HG03045 (cell line): ENCODE data around the gene CD48.
"Not testable (repeated sequence)": the region's sequence is repeated elsewhere in the genome, so short reads cannot be mapped to it uniquely, and the experiment has no call there.

Source experiments
- ATAC-seq: cut with Tn5 transposase; IDR thresholded peaks from one replicate; pipeline ENCODE4 v1.9.1; 2021; ENCODE audit warnings: mild to moderate bottlenecking, moderate library complexity; ENCODE audit not compliant: unreplicated experiment

CD48 gene

DNA sequence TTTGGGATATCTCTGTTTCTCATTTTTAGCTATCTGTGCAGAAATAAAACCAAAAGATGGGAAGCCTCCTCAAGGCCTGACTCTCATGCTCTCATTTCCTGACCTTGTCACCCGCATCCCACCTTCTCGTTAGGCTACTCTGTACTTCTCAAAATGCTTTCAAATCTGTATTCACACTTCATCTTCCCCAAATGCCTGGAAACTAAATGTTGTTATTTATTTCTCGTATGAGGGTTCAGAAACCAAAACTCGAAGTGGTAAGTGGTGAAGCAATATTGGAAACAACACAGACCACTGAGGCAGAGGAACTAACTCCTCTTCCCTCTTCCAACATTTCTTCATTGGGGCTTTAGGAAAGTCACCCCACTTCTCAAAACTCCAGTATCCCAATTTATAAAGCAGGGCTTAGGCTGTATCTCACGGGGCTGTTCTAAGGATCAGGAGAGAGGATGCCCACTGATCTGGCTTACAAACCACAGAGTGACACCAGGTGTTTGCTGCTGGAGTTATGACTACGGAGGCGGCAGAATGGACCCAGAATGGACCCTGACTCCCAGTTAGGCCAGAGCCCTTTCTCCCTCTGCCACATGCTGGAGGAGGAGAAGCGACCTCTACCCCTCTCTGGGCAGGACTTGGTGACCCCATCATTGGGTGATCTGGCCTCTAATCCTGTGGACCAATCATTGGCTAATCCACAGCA, 31.0 kb upstream of the CD48 start:
- ATAC-seq: no peak

DNA sequence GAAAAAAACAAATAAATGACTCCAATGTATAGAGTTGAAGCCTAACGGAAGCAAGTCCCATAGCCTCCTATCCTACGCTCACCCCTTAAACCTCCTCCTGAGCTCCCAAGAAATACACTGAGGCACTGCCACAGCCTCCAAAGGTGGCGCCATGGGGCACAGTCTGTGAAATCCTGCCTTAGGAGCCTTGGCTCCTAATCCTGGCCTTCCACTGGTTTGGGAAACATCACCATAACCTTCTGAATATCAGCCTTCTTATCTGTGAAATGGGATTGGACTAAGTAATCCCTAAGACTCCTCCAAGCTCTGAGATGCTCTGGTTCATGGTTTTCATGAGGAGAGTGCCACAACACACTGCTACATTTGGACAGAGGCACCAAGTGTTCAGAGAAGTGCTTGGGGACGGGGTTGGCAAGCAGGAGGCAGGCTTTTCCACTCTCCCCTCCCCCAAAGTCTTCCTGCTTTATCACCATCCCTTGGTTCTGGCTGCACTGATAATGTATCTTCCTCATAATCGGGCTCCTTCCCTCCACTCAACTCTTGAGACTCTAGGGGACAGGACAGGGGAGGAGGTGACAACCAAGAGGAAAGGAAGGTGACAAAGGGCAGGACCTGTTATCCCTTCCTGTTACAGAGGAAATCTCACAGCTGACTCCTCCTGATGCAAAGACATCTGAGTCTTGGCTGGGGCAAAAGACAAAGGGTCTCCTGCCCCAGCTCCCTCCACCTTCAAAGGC, 30.2 kb upstream of the CD48 start:
- no peak for ATAC-seq

DNA sequence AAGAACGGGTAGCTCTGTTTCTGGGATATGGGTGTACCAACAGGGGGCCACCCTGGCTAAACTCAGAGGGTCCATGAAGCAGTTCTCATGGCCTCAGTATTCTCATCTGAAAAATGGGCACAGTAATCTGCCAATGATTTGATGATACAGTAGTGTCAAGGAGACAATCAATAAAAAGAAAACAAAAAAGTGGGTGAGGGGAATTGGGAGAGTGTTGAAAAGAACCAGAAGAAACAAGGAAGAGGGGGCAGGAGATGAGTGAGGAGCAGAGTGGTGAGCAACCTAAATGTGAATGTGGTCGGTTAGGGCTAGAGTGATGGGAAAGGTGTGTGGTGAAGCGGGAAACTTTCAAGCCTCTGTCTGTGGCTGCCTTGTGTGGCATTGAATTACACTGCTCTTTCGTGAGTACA, 29.5 kb upstream of the CD48 start:
- no peak for ATAC-seq

DNA sequence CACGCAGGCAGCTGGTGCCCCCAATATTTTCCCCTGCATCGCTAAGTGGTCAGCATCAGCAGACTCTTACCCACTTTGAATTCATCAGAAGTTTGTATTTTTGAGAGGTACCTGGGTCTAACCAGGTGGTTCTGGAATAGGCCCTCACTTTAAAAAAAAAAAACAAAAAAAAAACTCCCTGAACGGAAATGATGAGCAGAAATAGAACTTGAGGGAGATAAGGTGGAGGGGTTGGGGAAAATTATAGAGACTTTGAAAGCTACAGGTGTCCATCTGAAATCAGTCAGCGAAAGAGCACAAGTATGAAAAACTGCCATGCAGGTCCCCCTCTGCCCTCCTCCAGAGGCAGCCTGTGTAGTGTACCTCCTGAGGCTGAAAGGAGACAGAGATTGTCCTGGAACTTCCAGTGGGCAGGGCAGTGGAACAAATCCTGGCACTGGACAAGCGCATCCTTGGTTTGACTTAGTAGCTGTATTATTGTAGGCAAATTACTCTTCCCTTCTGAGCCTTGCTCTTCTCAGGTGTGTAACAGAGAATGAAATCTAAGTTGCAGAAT, 28.6 kb upstream of the CD48 start:
- ATAC-seq: no peak

DNA sequence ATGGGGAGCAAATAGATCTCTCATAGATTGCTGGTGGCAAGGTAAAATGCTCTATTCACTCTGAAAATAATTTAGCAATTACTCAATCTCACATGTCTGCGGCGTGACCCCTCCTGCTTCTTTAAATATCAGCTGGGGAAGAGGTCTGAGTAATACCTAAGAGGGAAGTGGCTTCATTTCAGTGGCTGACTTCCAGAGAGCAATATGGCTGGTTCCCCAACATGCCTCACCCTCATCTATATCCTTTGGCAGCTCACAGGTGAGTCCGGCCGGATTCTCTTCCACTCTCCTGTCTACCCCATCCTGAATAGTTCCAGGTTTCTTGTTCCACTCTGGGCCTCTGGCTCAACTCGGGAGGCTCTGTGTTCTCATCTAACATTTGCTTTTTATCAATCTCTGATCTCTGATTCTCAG, 27.5 kb upstream of the CD48 start, which contains the start of gene SLAMF7:
Gene SLAMF7 (plus strand): TSS at position 150 of the 414 bp plus-strand sequence. CDS start 55 bp downstream, at position 205.
- peak; percentile 53 for ATAC-seq

DNA sequence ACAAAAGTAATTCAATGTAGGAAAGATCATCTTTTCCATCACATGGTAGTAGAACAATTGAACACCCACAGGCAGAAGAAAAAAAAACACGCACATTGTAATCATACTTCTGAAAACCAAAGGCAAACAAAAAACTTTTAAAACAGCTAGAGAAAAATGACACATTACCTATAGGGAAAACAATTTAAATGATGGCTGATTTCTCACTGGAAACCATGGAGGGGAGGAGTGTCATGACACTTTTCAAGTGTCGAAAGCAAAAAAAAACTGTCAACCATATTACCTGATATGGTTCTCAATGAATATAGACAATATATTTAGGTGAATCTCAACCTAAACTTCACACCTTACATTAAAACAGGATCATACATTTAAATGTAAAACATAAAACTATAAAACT, 26.6 kb upstream of the CD48 start:
- ATAC-seq: no peak

DNA sequence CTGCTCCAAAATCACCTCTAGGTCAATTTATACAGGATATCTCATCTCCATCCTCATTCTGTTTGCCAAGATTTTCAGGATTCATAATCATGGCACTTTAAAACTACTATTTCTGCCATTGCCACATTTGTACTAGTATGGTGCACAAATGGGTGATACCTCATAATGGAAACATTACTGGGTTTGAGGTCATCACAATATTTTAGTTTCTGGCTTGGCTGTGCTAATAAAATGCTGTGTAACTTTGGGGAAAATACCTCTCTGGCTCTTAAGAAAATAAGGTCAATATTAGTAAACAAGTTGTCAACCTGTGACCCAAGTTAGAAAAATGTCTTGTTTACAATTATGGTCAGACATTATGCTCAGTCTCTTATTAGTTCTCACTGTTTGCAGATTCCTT, 22.7 kb upstream of the CD48 start:
- no peak for ATAC-seq

DNA sequence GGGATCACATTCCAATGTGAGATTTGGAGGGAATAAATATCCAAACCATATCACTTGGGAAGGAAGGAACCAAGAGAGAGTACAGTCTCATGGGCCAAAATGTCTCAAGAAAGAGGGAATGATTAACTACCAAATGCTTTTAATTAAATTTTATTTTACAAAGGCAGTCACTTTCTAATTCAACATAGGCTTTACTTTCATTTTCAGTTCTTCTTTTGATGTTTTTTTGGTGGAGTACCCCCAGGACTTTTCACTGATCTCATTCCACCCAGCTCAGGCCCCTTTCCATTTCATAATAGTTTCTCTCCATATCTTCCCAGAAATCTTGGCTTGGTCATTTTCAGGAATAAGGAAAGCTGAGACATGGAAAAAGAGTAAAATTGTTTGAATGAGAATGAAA, 22.3 kb upstream of the CD48 start:
- no peak for ATAC-seq

DNA sequence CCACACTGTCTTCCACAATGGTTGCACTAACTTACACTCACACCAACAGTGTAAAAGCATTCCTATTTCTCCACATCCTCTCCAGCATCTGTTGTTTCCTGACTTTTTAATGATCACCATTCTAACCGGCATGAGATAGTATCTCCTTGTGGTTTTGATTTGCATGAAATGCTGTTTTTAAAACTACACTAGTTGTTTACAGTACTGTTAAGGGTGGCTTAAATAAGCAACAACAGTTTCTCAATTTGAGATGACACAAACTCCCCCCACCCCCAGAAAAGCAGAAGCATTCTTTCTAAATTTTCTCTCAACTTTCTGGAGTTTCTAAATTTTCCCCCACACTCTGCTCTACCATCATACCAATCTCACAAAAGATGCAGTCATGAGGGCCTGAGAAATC, 20.4 kb upstream of the CD48 start:
- ATAC-seq: peak; percentile 60

DNA sequence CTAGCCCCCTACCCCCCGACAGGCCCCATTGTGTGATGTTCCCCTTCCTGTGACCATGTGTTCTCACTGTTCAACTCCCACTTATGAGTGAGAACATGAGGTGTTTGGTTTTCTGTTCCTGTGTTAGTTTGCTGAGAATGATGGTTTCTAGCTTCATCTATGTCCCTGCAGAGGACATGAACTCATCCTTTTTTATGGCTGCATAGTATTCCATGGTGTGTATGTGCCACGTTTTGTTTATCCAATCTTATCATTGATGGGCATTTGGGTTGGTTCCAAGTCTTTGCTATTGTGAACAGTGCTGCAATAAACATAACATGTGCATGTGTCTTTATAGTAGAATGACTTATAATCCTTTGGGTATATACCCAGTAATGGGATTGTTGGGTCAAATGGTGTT, 19.9 kb upstream of the CD48 start:
- not testable (repeated sequence) for ATAC-seq

DNA sequence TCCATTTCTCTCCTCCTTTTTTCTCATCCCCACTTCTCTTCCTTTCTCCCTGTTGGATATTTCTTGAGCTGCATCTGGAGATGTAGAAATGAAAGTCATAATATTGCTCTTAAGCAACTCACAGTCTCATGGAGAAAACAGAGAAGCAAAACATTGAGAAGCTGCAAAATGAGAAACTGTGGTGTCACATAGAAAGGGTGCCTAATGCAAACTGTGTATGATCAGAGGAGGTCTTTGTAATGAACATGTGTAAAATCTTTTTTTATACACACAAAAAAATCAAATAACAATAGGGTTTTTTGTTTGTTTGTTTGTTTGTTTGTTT, 15.7 kb upstream of the CD48 start:
- no peak for ATAC-seq

DNA sequence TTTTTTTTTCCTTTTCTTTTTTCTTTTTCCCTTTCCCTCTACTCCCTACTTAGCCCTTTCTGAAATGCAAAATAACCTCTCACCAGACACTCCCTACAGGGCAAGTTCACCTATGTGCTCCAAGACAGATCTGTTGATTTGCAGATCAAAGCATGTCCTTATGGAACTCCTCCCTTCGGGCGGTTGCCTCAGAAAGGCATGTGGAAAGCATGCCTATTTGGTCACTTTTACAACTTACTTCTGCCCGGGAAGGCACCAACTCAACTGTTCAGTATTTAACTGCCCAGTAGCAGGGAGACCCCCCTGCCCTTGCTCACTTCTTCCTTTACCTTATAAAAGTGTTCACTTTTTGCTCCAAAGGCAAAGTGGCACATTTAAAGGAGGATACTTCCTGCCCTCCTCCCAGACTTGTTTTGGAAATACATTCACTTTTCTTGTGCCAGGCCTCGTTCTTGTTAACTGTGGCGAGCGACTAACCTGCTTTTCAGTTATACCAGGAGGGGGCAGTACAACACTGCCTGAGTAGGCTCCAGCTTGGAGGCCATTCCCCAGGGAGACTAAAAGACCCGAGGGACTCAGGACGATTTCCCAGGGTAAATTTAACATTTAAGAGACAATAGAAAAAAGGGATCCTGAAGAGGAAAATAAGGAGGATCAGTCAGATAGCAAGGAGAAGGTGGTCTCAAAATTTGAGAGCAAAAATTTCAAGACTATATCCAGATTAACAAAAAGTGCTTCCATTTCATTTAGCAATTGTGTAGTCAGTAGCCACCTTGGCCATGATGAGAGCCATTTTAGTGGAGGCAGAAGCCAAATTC, 15.1 kb upstream of the CD48 start:
- ATAC-seq: peak; percentile 61

DNA sequence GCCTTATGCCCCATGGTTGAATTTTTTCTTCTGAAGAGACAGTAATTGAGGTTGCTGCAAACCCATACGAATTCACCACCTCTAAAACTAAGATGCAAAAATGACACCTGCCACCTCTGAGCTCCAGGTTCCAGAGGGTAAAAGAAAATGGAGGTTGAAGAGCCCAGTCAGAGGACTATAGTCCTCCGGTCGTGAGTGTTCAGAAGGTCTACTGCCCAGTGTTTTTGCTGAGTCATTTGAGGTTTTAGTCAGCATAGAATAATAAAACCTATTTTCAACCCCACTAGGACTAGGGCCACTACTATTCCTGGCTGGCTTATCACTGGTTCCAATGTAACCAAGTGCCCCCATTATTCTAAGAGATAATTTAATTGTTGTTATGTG, 14.5 kb upstream of the CD48 start:
- ATAC-seq: no peak

DNA sequence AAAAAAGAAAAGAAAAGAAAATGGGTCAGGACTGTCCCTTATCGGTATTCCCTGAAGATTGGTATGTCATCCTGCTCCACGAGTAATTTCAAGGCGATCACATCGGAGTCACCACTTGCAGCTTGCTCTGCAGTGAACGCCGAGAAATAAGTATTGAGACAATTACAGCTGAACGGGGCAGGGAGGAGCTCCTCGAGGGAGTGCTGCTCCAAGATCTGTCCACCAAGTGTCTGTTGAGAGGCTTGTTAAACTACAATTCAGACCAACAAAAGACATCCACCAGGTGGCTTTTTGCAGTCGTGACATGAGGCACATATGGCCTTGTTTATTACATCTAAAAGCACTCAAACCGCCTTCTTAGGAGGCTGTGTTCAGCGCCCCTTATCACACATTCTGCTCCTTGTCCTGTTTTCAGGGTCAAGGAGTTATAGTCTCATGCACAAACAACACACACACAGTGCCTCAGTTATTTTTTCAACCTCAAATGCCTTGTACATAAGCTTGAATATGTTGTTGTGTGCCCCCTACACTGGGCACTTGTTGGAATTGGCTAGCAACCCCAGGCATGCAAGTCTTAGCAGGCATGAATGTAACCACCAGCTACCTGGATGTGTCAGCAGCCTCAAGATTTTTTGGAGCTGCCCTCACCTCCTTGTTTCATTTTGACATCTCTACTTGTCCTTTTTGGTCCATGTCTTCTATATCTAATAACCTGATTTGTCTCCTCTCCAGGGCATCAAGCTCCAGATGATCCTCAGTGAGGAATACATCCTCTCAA, 13.0 kb upstream of the CD48 start:
- ATAC-seq: no peak

DNA sequence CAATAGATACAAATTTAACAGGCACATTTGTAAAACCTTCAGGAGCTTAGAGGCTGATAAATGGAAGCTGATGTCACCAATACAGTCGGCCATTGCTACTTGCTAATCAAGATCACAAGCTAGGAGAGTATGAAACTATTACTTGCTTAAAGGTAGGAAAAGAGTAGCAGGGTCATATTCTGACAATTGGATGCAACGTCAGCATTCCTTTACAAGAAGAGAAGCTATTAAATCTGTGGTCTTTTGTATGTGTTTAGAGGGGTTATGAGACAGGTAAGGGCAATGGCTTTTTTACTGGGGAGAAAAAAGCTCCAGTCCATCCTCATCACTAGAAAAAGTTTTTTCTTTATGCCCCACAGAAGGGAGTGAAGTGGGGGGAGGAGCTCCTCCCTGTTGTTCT, 11.7 kb upstream of the CD48 start:
- ATAC-seq: no peak

DNA sequence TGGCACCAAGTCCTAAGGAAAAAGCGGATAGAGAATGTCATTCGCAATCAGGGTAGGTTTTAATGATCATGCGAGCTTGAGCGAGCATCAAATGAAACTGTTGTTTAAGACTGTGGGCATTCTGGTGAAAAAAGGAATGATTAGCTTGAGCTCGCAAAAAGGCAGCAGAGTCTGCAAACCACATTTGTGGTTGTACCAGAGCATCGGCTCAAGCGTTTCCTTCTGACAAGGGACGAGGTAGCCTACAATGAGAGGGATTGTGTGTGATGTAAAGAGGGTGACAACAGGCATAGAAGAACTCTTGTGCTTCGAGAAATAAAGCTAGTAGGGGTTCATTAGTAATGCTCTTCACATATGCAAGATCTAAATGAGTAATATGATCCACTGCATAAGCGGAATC, 11.1 kb upstream of the CD48 start:
- no peak for ATAC-seq

DNA sequence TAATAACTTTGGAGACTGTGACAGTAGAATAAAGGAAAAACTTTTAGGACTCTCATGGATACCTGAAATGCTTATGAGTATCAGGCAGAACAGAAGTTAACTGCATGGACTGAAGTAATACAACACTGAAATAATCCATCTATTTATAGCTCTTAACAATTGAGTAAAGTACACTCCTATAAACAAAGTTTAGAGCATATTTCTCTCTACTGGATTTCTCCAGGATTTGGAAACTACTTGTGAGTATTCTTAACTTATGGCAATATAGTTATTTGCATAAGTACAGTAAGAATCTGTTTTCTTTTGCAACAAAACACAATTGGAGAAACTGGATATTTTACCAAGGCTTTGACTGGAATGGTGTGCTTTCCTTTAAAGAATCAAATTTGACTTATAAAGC, 9.9 kb upstream of the CD48 start:
- ATAC-seq: no peak

DNA sequence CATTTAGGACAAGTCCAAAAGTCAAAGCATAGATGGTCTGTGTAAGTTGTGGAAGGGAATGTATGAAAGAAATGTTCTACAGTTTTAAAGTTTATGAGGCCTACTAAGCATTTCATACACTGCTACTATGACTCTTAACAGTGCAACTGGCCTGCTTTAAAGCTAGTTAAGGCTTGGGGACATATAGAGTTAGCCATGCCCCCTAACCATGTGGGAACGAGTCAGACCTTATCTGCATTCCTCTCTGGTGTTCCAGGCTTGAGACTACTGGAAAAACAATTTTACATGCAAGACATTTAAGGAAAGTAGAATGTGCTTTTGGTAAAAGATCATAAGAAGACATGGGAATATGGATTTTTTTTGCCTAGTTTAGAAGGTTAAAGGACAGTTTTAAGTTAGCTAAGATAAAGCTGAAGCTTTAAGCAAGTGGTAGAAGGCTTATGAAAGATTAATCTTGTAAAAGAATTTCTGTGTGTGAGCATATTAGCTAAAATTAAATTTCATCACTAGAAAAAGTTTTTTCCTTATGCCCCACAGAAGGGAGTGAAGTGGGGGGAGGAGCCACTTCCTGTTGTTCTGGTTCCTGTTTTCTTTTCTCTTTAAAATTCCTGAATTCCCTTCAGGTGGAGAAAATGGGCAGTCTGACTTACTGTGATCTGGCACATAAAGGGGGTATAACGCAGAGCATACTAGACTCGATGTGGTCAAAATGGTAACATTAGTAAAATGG, 8.9 kb upstream of the CD48 start:
- ATAC-seq: no peak

DNA sequence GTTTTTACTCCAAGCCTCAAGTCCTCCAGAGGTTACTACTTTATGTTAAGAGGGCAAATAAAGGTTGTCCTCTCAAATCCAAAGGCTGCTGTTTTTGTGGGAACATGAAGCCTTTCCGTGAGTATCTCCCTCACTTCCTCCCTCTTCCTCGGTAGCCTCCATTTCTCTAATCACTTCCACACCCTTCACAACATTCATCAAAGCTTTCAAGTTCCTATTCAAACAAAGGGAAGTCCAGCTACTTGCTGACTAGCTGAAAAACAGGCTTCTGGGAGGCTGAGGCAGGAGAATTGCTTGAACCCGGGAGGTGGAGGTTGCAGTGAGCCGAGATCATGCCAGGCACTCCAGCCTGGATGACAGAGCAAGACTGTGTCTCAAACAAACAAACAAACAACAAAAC, 6.6 kb upstream of the CD48 start:
- no peak for ATAC-seq

DNA sequence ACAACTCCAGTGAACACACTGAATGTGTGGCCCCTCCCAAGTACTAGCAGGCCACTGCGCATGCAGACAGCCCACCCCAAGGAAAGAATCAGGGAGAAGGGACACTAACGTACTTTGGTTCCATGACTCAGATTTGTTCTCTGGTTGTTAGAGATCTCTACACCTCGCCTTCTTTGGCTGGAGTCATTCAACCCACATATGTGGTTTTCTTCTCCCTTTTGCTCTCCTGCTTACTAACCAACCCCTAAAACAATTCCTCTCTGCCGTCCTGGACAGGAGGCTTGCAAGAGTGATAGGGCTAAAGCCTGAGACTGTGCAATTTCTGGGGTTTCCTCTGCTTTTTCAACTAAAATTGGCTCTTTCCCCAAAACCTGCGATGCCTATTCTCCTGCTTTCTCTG, 5.7 kb upstream of the CD48 start:
- ATAC-seq: no peak
